H1 (cell line): Measurements from ENCODE around the gene LBX1. TPM values are rescaled to one million over a fixed set of nuclear protein-coding genes. Genes with fewer than 3 reads are reported as not detected.

Experiments
- CTCF ChIA-PET: fragments of 300-600 bp; sonication (Branson Sonifier 250); formaldehyde crosslinking; loops from one replicate; lab custom pipeline; 2021; ENCODE audit not compliant: partially characterized antibody; lab: Charles Lee
- POLR2A ChIA-PET: fragments of 300-600 bp; sonication (Branson Sonifier 250); formaldehyde crosslinking; loops from one replicate; lab custom pipeline; 2021; ENCODE audit warnings: inconsistent platforms; ENCODE audit not compliant: partially characterized antibody; lab: Charles Lee
- DNase-seq, 2 experiments: peaks; one replicate each; pipeline versions ENCODE4 v3.0.0 to v3.0.0-alpha.2; 2010 to 2022; ENCODE audit warnings: low spot score in 2 of 2, low read depth in 1 of 2, mixed read lengths in 1 of 2
- FAIRE-seq: peaks from 2 replicates; lab custom pipeline; 2011; peaks lifted over from hg19 to GRCh38; lab: Jason Lieb, UNC
- H2AFZ ChIP-seq: 2 replicates; pipeline ENCODE4 v1.8.1; 2012; ENCODE audit warnings: low read length, inconsistent platforms
- H2AK5ac ChIP-seq: 2 replicates; pipeline ENCODE4 v1.6.1; 2013; ENCODE audit warnings: low read depth, low read length
- H2BK120ac ChIP-seq: replicated peaks from 2 replicates; pipeline ENCODE3; 2013; ENCODE audit warnings: low read depth, low read length, inconsistent platforms
- H2BK12ac ChIP-seq: 2 replicates; pipeline ENCODE4 v1.6.1; 2013; ENCODE audit warnings: low read depth, low read length
- H2BK15ac ChIP-seq: 2 replicates; pipeline ENCODE4 v1.6.1; 2013; ENCODE audit warnings: low read length
- H2BK20ac ChIP-seq: 2 replicates; pipeline ENCODE4 v1.6.1; 2013; ENCODE audit warnings: low read length
- H2BK5ac ChIP-seq: 2 replicates; pipeline ENCODE4 v1.6.1; 2013; ENCODE audit warnings: low read depth, low read length
- H3K14ac ChIP-seq: 2 replicates; pipeline ENCODE4 v1.6.1; 2013; ENCODE audit warnings: inconsistent platforms; ENCODE audit not compliant: insufficient read length
- H3K18ac ChIP-seq: 2 replicates; pipeline ENCODE4 v1.6.1; 2013; ENCODE audit warnings: low read length; ENCODE audit errors: extremely low read depth
- H3K23ac ChIP-seq: 2 replicates; pipeline ENCODE4 v1.6.1; 2013; ENCODE audit warnings: inconsistent platforms; ENCODE audit not compliant: insufficient read length
- H3K23me2 ChIP-seq: 2 replicates; pipeline ENCODE4 v1.6.1; 2013; ENCODE audit warnings: low read depth, low read length
- H3K27ac ChIP-seq: 2 replicates; pipeline ENCODE4 v1.6.1; 2011; ENCODE audit warnings: low read depth, low read length, inconsistent platforms
- H3K27me3 ChIP-seq, 4 experiments: replicated peaks in 1 of 4; 1 replicate in 1 of 4; 2 replicates in 3 of 4; pipeline versions ENCODE4 v1.6.1 to v1.8.1; 2011 to 2013; ENCODE audit warnings: low read length in 3 of 4, mild to moderate bottlenecking in 3 of 4, inconsistent platforms in 2 of 4, mixed read lengths in 2 of 4, moderate library complexity in 1 of 4; ENCODE audit not compliant: control insufficient read depth in 3 of 4, insufficient read depth in 3 of 4; ENCODE audit errors: extremely low read depth in 1 of 4
- H3K36me3 ChIP-seq, 4 experiments: 2 replicates each; pipeline versions ENCODE4 v1.6.1 to v1.8.1; 2011 to 2013; ENCODE audit warnings: mild to moderate bottlenecking in 4 of 4, low read length in 3 of 4, moderate library complexity in 2 of 4, control low read depth in 1 of 4, inconsistent platforms in 1 of 4; ENCODE audit not compliant: insufficient read depth in 4 of 4, control insufficient read depth in 2 of 4
- H3K4ac ChIP-seq: replicated peaks from 2 replicates; pipeline ENCODE3; 2013; ENCODE audit warnings: low read length, low read depth, mixed read lengths, inconsistent platforms; ENCODE audit not compliant: insufficient read length
- H3K4me1 ChIP-seq, 4 experiments: replicated peaks in 1 of 4; 1 replicate in 1 of 4; 2 replicates in 3 of 4; pipeline versions ENCODE4 v1.6.1 to v1.8.1; 2011 to 2013; ENCODE audit warnings: low read length in 3 of 4, inconsistent platforms in 2 of 4, mixed read lengths in 1 of 4; ENCODE audit not compliant: insufficient read depth in 4 of 4, control insufficient read depth in 3 of 4
- H3K4me2 ChIP-seq, 2 experiments: 2 replicates each; pipeline versions ENCODE4 v1.6.1 to v1.8.1; 2011 to 2013; ENCODE audit warnings: low read depth in 2 of 2, low read length in 2 of 2, control low read depth in 1 of 2, inconsistent platforms in 1 of 2, mild to moderate bottlenecking in 1 of 2; ENCODE audit not compliant: insufficient read depth in 1 of 2
- H3K4me3 ChIP-seq, 4 experiments: fragments of 200-600, 300-600 bp in 1 of 4; sonication (generic), shearing (Covaris generic), sonication (Bioruptor Twin) in 1 of 4; 2 replicates each; pipeline versions ENCODE4 v1.5.1 to v1.8.1; 2011 to 2016; ENCODE audit warnings: low read length in 4 of 4, low read depth in 3 of 4, control low read depth in 2 of 4, inconsistent platforms in 2 of 4, mild to moderate bottlenecking in 2 of 4, mixed read lengths in 1 of 4, moderate library complexity in 1 of 4; ENCODE audit not compliant: insufficient read depth in 2 of 4; ENCODE audit errors: extremely low read depth in 1 of 4
- H3K56ac ChIP-seq: replicated peaks from 2 replicates; pipeline ENCODE3; 2013; ENCODE audit warnings: low read depth, mild to moderate bottlenecking, mixed read lengths, low read length, inconsistent platforms; ENCODE audit not compliant: insufficient read length
- H3K79me1 ChIP-seq: 2 replicates; pipeline ENCODE4 v1.6.1; 2013; ENCODE audit warnings: low read depth, low read length, control low read depth
- H3K79me2 ChIP-seq, 2 experiments: 2 replicates each; pipeline versions ENCODE4 v1.6.1 to v1.8.1; 2012 to 2013; ENCODE audit warnings: low read length in 2 of 2, mild to moderate bottlenecking in 2 of 2, inconsistent platforms in 1 of 2; ENCODE audit not compliant: insufficient read depth in 2 of 2, control insufficient read depth in 1 of 2
- H3K9ac ChIP-seq, 4 experiments: replicated peaks in 1 of 4; 1 replicate in 1 of 4; 2 replicates in 3 of 4; pipeline versions ENCODE4 v1.6.1 to v1.8.1; 2011 to 2013; ENCODE audit warnings: low read depth in 3 of 4, low read length in 3 of 4, control low read depth in 2 of 4, mild to moderate bottlenecking in 2 of 4, moderate library complexity in 2 of 4, inconsistent platforms in 1 of 4; ENCODE audit errors: extremely low read depth in 1 of 4
- H3K9me3 ChIP-seq, 2 experiments: 2 replicates each; pipeline versions ENCODE4 v1.6.1 to v1.8.1; 2012 to 2013; ENCODE audit warnings: mild to moderate bottlenecking in 2 of 2, moderate library complexity in 2 of 2, control low read depth in 1 of 2, inconsistent platforms in 1 of 2, low read depth in 1 of 2, low read length in 1 of 2, mixed read lengths in 1 of 2; ENCODE audit not compliant: insufficient read depth in 2 of 2
- H4K20me1 ChIP-seq, 2 experiments: replicated peaks in 1 of 2; 2 replicates each; pipeline versions ENCODE3 to v1.8.1; 2011 to 2013; ENCODE audit warnings: inconsistent platforms in 2 of 2, low read length in 2 of 2, mild to moderate bottlenecking in 1 of 2; ENCODE audit not compliant: insufficient read depth in 2 of 2, control insufficient read depth in 1 of 2
- H4K5ac ChIP-seq: 2 replicates; pipeline ENCODE4 v1.6.1; 2013; ENCODE audit warnings: low read length, low read depth, mixed read lengths, inconsistent platforms; ENCODE audit not compliant: insufficient read length
- H4K8ac ChIP-seq: 2 replicates; pipeline ENCODE4 v1.8.0; 2013; ENCODE audit warnings: mild to moderate bottlenecking, moderate library complexity, low read length, inconsistent platforms; ENCODE audit not compliant: insufficient read depth; ENCODE audit errors: extremely low read depth
- H4K91ac ChIP-seq: replicated peaks from 2 replicates; pipeline ENCODE3; 2013; ENCODE audit warnings: low read length, mixed read lengths, inconsistent platforms; ENCODE audit not compliant: insufficient read length
- ASH2L ChIP-seq: fragments of 200-600, 300-600 bp; sonication (generic); IDR thresholded peaks from one replicate; pipeline ENCODE4 v1.7.1; 2017; ENCODE audit warnings: low read length
- GABPA ChIP-seq: IDR thresholded peaks from 2 replicates; pipeline ENCODE4 v1.6.1; 2011; ENCODE audit warnings: mild to moderate bottlenecking, low read length, moderate library complexity, borderline replicate concordance; ENCODE audit not compliant: insufficient read depth
- JUND ChIP-seq: IDR thresholded peaks from 2 replicates; pipeline ENCODE4 v1.6.1; 2011; ENCODE audit warnings: mild to moderate bottlenecking, improper control_type of control experiment, low read length
- RNF2 ChIP-seq: fragments of 200-900, 300-1000 bp; sonication (generic); IDR thresholded peaks from 2 replicates; pipeline ENCODE4 v1.7.1; 2016; ENCODE audit warnings: borderline replicate concordance, low read depth, mild to moderate bottlenecking, antibody characterized with exemption, low read length; ENCODE audit not compliant: poor library complexity, severe bottlenecking; ENCODE audit errors: missing control alignments
- SAP30 ChIP-seq: fragments of 300-600 bp; sonication (generic); IDR thresholded peaks from 2 replicates; pipeline ENCODE4 v1.7.1; 2012; ENCODE audit warnings: low read length, moderate library complexity, mild to moderate bottlenecking, inconsistent platforms; ENCODE audit not compliant: insufficient read depth, insufficient replicate concordance
- SRF ChIP-seq: IDR thresholded peaks from 2 replicates; pipeline ENCODE4 v1.6.1; 2011; ENCODE audit warnings: mild to moderate bottlenecking, low read depth, low read length, moderate library complexity
- SUZ12 ChIP-seq: fragments of 200-600 bp; sonication (generic); IDR thresholded peaks from 2 replicates; pipeline ENCODE4 v1.6.1; 2012; ENCODE audit warnings: mild to moderate bottlenecking, inconsistent platforms, low read length, moderate library complexity, mixed read lengths
- TAF1 ChIP-seq: IDR thresholded peaks from 2 replicates; pipeline ENCODE4 v1.6.1; 2011; ENCODE audit warnings: mild to moderate bottlenecking, low read depth, low read length
- TBP ChIP-seq: IDR thresholded peaks from 2 replicates; pipeline ENCODE4 v1.6.1; 2011; ENCODE audit warnings: low read depth, low read length, improper control_type of control experiment
- USF2 ChIP-seq: IDR thresholded peaks from 2 replicates; pipeline ENCODE4 v1.6.1; 2011; ENCODE audit warnings: low read length, improper control_type of control experiment
- YY1 ChIP-seq: IDR thresholded peaks from 2 replicates; pipeline ENCODE4 v1.6.1; 2011; ENCODE audit warnings: low read depth, mild to moderate bottlenecking, low read length
- WGBS, 2 experiments: shearing (Covaris generic) in 1 of 2; methylation state at CpG; one replicate each; pipeline versions ENCODE4 v1.1.6 to v1.1.7; 2013 to 2015; ENCODE audit warnings: low lambda C conversion rate in 2 of 2, mixed read lengths in 2 of 2, inconsistent platforms in 1 of 2, low coverage in 1 of 2, missing lambda C conversion rate in 1 of 2; ENCODE audit not compliant: insufficient replicate concordance in 2 of 2, insufficient coverage in 1 of 2, insufficient read length in 1 of 2; ENCODE audit errors: extremely low coverage in 1 of 2, missing lambda C conversion rate in 1 of 2; 5-methylcytosine and 5-hydroxymethylcytosine counted together
- polyA plus RNA-seq, 7 experiments: library from polyadenylated mRNA; depleted of rRNA in 3 of 7; stranded (reverse) in 5 of 7; unstranded in 2 of 7; fragments of >200 nt in 5 of 7; fragments of 200-250 nt in 2 of 7; gene quantifications; 1 replicate in 5 of 7; 2 replicates in 1 of 7; 4 replicates in 1 of 7; pipeline versions ENCODE4 v1.2.1 to v1.2.3, GENCODE V29; 2011 to 2013; ENCODE audit warnings: missing spikeins in 2 of 7, mixed read lengths in 2 of 7
- total RNA-seq: library from RNA; stranded (reverse); fragmentation: NEBNext Ultra II Directional; extraction: Animal tissue kit (Norgen Biotek cat#: 25700); gene quantifications from 2 replicates; pipeline ENCODE4 v1.2.1, GENCODE V29; 2021

The LBX1 gene
- total and polyA plus RNA-seq, 2 of the 8 experiments (the other 6 are each of a cell fraction or from before 2014, with no cell fraction given): not detected

GRCh38 chr10:101219946-101220451, 9.3 kb downstream of the LBX1 start:
- CTCF ChIA-PET: interaction anchor here (0.6 to 13.7 kb wide), 12 partner anchors 8 to 476 kb away, joined by 3 to 266 read pairs (median 7); partner anchors contain the start of gene LBX1
- Histone ChIP-seq H2BK15ac (no peak overlapping the region), H3K4me3 (no peak overlapping the region), H4K5ac (no peak overlapping the region), H2BK20ac (no peak overlapping the region), H2BK5ac (no peak overlapping the region), H3K4me2 (no peak overlapping the region), H2AFZ (no peak overlapping the region), H4K20me1 (peaks cover 30 to 42% of the 10 kb centered on the region in 2 experiments), H3K9ac (no peak overlapping the region), H3K18ac (no peak overlapping the region), H3K23ac (no peak overlapping the region), H3K56ac (no peak overlapping the region), H3K27me3 (peaks cover 96 to 100% (median 100%) of the 10 kb centered on the region in 4 experiments), H2BK12ac (0 out of 2 replicates have a peak overlapping the region, but pooled peaks have one; percentile 5), H4K91ac (no peak overlapping the region), H3K4me1 (peaks cover 0 to 20% (median 12%) of the 10 kb centered on the region in 4 experiments; a peak in 5 of 7 replicates), H3K9me3 (0 out of 4 replicates have a peak, but pooled peaks cover 0 to 4% of the 10 kb centered on the region in 2 experiments), H3K36me3 (peaks cover 0 to 5% (median 0%) of the 10 kb centered on the region in 4 experiments; a peak in 1 of 8 replicates), H2BK120ac (no peak overlapping the region), H3K4ac (no peak overlapping the region), H3K14ac (no peak overlapping the region), H4K8ac (no peak overlapping the region), H3K79me2 (no peaks in the 10 kb centered on the region), H3K23me2 (peaks cover 2% of the 10 kb centered on the region; the same call in 1 of the 2 replicates), H3K79me1 (no peaks in the 10 kb centered on the region; the same call in 1 of the 2 replicates), H2AK5ac (0 out of 2 replicates have a peak overlapping the region, but pooled peaks have one; percentile 75), H3K27ac (no peak overlapping the region)
- DNase-seq: no peak
- POLR2A ChIA-PET: interaction anchor here (0.8 kb wide), 1 partner anchor 9 kb away, joined by 3 read pairs; no protein-coding TSS in a partner anchor
- no peak for FAIRE-seq
- WGBS, 2 experiments: 50% methylated on average over 3 of the region's 3 CpGs; no CpG with 5 or more reads in 1 of the 2 experiments
- TF ChIP-seq JUND (no peak), TAF1 (no peak), SRF (0 out of 2 replicates have a peak, but pooled peaks have one; percentile 9), USF2 (no peak), YY1 (no peak), ASH2L (no peak), GABPA (no peak), TBP (no peak), RNF2 (peak; percentile 41), SUZ12 (peak; percentile 31), SAP30 (no peak)
